ENCODE results near the gene SRSF1.

Gene SRSF1

DNA sequence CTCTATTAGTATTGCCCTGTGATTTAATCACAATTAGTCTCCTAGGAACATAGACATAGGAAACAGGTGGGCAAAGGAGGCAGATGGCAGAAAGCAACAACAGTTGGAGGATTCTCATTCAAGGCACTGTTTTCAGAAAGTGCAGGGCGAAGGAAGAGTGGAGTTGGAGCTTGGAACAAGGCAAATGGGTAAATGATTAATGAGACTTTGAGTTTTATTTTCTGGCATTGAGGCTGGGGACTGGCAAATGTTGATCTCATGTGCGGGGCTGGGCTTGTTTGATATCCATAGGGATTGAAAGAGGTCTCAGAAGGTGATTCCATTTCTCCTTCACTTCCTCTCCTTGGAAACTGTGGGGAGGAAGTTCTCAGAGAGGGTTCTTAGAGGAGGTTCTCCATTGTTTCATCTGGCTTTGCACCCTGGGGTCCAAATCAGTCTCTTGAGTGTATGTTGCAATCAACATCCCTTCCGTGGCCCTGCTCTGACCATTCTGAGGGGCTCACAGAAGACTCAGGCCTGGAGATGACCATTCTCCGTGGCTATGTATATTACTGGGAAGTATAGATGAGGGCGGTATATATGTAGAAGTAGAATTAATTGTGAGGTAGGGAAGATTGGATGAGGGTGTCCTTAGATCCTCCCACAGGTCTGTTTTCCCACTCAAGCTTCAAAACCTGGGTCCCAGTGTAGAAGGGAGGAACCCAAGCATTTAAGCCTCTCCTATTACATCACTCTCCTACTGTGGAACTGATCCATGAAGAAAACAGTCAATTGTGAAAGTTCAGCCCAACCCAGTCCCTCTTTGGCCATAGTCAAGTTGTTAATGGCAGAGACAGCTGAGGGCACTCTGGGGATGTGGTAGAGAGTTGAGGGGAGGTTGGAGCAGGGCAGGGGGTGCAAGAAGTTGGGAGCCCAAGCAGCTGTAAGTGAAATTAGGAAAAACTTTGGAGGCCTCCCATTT is 36.5 kb upstream of the SRSF1 start:
- no peak overlapping the region for H3K4me3 ChIP-seq (ENCODE audit: low read depth, low read length)
- DNase-seq (ENCODE audit: low read depth), result no peak
- TF ChIP-seq MYC (IDR thresholded peaks at IDR 0.05; ENCODE audit: low read depth, low read length) (no peak), POLR2A (IDR thresholded peaks at IDR 0.05; ENCODE audit: extremely low read depth, insufficient read length) (no peak)
- TF ChIP-seq, protein P1, sequence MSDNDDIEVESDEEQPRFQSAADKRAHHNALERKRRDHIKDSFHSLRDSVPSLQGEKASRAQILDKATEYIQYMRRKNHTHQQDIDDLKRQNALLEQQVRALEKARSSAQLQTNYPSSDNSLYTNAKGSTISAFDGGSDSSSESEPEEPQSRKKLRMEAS (IDR thresholded peaks at IDR 0.05; ENCODE audit: low read depth, low read length), result no peak
- TF ChIP-seq, protein P2, sequence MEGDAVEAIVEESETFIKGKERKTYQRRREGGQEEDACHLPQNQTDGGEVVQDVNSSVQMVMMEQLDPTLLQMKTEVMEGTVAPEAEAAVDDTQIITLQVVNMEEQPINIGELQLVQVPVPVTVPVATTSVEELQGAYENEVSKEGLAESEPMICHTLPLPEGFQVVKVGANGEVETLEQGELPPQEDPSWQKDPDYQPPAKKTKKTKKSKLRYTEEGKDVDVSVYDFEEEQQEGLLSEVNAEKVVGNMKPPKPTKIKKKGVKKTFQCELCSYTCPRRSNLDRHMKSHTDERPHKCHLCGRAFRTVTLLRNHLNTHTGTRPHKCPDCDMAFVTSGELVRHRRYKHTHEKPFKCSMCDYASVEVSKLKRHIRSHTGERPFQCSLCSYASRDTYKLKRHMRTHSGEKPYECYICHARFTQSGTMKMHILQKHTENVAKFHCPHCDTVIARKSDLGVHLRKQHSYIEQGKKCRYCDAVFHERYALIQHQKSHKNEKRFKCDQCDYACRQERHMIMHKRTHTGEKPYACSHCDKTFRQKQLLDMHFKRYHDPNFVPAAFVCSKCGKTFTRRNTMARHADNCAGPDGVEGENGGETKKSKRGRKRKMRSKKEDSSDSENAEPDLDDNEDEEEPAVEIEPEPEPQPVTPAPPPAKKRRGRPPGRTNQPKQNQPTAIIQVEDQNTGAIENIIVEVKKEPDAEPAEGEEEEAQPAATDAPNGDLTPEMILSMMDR (IDR thresholded peaks at IDR 0.05; ENCODE audit: low read depth, low read length), result no peak

DNA sequence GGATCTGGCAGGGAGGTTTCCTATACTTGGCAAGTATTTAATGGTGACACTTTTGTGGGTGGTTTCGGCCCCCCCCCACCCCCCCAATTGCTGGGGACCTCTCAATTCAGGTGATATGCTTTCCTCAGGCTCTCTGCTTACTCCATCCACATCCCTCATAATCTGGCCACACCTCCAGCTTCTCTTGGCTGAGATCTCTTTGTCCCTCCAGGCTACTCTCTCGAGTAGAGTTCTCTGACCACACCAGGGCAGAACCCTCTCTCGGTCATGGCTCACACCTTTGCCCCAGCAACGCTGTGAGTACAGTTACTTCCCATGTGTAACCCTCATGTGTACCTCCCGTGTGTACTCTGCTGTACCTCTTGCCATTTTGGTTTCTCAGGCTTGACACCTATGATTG is 34.1 kb upstream of the SRSF1 start:
- DNase-seq (ENCODE audit: low read depth), result no peak
- TF ChIP-seq, protein P2 (IDR thresholded peaks at IDR 0.05; ENCODE audit: low read depth, low read length), result no peak
- TF ChIP-seq, protein P1 (IDR thresholded peaks at IDR 0.05; ENCODE audit: low read depth, low read length), result no peak
- no peak for TF ChIP-seq POLR2A (IDR thresholded peaks at IDR 0.05; ENCODE audit: extremely low read depth, insufficient read length)
- no peak for TF ChIP-seq MYC (IDR thresholded peaks at IDR 0.05; ENCODE audit: low read depth, low read length)
- H3K4me3 ChIP-seq (ENCODE audit: low read depth, low read length), result no peak overlapping the region

DNA sequence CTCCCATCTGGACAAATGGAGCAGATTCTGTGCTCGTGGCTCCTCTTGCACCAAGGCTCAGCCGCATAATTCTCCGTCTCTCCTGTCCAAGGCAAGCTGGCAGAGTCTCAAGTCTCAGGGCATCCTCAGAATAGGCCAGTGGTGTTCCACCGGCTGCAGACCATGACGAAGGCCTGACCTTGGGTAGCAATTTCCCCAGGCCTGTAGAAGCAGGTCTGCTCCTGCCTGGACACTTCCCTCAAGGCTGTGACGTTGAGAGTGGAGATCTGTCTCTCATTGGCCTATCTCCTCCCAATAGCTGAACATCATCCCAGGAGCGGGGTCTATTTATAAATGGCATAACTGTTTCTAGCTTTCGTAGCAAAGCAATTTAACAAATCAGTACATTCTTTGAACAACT is 33.3 kb upstream of the SRSF1 start:
- DNase-seq (ENCODE audit: low read depth), result no peak
- H3K4me3 ChIP-seq (ENCODE audit: low read depth, low read length), result no peak overlapping the region
- TF ChIP-seq MYC (IDR thresholded peaks at IDR 0.05; ENCODE audit: low read depth, low read length) (no peak), POLR2A (IDR thresholded peaks at IDR 0.05; ENCODE audit: extremely low read depth, insufficient read length) (no peak)
- TF ChIP-seq, protein P2 (IDR thresholded peaks at IDR 0.05; ENCODE audit: low read depth, low read length), result no peak

DNA sequence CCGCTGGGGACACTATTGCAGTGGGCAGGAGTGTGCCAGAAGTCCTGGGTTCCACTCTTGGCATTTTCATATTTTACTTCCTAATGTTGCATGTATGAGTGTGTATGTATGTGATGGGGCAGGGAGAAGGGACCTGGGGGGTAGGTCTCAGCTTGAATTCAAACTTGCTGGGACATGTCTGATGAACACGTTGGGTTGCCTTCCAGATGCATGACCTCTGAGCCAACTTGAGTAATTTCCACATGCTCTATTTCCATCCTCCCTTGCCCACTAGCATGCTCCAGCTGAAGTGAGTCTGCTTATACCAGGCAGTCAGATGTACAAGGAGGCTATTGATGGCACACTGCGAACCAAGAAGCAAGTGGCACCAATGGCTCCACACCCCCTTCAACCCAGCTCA is 32.9 kb upstream of the SRSF1 start:
- no peak for TF ChIP-seq POLR2A (IDR thresholded peaks at IDR 0.05; ENCODE audit: extremely low read depth, insufficient read length)
- TF ChIP-seq MYC (IDR thresholded peaks at IDR 0.05; ENCODE audit: low read depth, low read length), result no peak
- TF ChIP-seq, protein P2 (IDR thresholded peaks at IDR 0.05; ENCODE audit: low read depth, low read length), result no peak
- TF ChIP-seq, protein P1 (IDR thresholded peaks at IDR 0.05; ENCODE audit: low read depth, low read length), result no peak
- H3K4me3 ChIP-seq (ENCODE audit: low read depth, low read length), result no peak overlapping the region
- no peak for DNase-seq (ENCODE audit: low read depth)

DNA sequence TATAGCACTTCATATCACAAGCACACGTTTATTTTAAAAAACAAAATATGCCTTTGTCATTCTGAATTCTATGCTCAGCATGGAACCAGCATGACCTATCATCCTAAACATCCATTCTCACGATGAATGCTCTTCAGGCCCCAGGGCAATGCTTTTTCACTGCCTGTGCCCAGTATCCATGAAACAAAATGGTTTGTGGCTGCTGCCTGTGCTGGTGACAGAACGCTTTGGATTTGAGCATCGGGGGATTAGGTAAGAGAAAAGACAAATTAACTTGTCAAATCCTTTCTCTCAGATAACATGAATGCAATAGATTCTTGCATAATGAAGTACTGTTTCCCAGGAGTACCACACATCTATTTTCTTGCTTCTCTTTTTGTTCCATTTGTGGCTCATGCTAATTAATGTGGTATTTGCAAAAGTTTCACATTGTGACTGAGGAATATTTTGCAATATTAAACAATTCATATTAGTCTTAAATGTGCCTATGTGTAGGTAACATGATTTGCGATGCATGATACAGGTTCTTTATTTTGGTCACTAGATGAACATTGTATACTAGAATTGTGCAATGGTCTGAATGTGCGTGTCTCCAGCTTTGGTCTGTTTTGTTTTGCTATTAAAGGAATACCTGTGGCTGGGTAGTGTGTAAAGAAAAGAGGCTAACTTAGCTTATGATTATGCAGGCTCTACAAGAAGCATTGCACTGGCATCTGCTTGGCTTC is 25.8 kb upstream of the SRSF1 start:
- TF ChIP-seq, protein P2 (IDR thresholded peaks at IDR 0.05; ENCODE audit: low read depth, low read length), result no peak
- no peak for DNase-seq (ENCODE audit: low read depth)
- H3K4me3 ChIP-seq (ENCODE audit: low read depth, low read length), result no peak overlapping the region
